ENCODE data around the gene MAD2L2. TPM values are rescaled to one million over a fixed set of nuclear protein-coding genes. Genes with fewer than 3 reads are reported as not detected.

The MAD2L2 gene
- total RNA-seq, 1 experiment from 2014 or later: 84.8 TPM

GRCh38 chr1:11697188-11697892, 16.4 kb upstream of the MAD2L2 start:
- no peak overlapping the region for H3K27ac ChIP-seq (ENCODE audit: low read length)
- no peaks in the 10 kb centered on the region for H3K27me3 ChIP-seq (ENCODE audit: control insufficient read depth, insufficient read depth, low read length)
- H3K4me1 ChIP-seq (ENCODE audit: control insufficient read depth, insufficient read depth, low read length): peaks cover 7% of the 10 kb centered on the region; the same call in 1 of the 2 replicates
- BruUV-seq (replicated peaks): no TSS peak
- POLR2A ChIA-PET: no interaction called here
- CTCF ChIA-PET: no interaction called here
- intact Hi-C loops (cut with micrococcal nuclease; ENCODE audit: unreplicated experiment): no loop called here
- no peaks in the 10 kb centered on the region for H3K9me3 ChIP-seq (ENCODE audit: control insufficient read depth, insufficient read depth, low read depth, low read length)
- no peak for ATAC-seq
- H3K36me3 ChIP-seq (ENCODE audit: control insufficient read depth, insufficient read depth, low read length): no peaks in the 10 kb centered on the region
- TF ChIP-seq, protein P1, sequence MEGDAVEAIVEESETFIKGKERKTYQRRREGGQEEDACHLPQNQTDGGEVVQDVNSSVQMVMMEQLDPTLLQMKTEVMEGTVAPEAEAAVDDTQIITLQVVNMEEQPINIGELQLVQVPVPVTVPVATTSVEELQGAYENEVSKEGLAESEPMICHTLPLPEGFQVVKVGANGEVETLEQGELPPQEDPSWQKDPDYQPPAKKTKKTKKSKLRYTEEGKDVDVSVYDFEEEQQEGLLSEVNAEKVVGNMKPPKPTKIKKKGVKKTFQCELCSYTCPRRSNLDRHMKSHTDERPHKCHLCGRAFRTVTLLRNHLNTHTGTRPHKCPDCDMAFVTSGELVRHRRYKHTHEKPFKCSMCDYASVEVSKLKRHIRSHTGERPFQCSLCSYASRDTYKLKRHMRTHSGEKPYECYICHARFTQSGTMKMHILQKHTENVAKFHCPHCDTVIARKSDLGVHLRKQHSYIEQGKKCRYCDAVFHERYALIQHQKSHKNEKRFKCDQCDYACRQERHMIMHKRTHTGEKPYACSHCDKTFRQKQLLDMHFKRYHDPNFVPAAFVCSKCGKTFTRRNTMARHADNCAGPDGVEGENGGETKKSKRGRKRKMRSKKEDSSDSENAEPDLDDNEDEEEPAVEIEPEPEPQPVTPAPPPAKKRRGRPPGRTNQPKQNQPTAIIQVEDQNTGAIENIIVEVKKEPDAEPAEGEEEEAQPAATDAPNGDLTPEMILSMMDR (IDR thresholded peaks at IDR 0.05): no peak
- TF ChIP-seq TCF7L2 (IDR thresholded peaks at IDR 0.05; ENCODE audit: low read depth, low read length): no peak
- no peak for TF ChIP-seq SIN3A (IDR thresholded peaks at IDR 0.05; ENCODE audit: borderline replicate concordance, insufficient read depth, low read depth, low read length)
- no peak for TF ChIP-seq REST (IDR thresholded peaks at IDR 0.05; ENCODE audit: insufficient read depth in 1 of 2, low read depth in 2 of 2, low read length in 1 of 2)
- no peak for TF ChIP-seq POLR2AphosphoS5 (IDR thresholded peaks at IDR 0.05; ENCODE audit: low read depth, low read length)
- in situ Hi-C loops (cut with HindIII; ENCODE audit: low pct_unique_long_range_greater_than_20kb, low sequenced_read_pairs): no loop called here
- no peak overlapping the region for H3K4me3 ChIP-seq (ENCODE audit: low read depth in 2 of 2, low read length in 2 of 2)
- DNase-seq (ENCODE audit: low read depth, low spot score): no peak

DNA sequence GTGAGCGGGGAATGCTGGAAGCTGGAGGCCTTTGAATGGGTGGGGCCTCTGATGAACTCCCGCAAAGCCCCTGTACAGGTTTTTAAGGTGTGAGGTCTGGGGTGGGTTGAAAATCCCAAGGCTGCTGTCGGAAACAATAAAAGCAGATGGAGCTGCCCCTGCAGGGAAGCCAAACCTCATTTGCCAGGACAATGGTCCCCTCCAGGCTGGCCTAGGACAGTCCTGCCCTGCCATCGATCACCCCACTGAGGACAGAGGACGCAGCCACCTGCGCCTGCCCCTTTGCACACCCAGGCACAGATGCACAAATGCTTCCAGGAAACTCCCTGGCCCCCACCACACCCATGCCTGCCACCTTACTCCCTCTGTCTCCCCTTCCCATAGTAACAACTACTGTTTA, 14.9 kb upstream of the MAD2L2 start:
- intact Hi-C loops (cut with micrococcal nuclease; ENCODE audit: unreplicated experiment): no loop called here
- Histone ChIP-seq H3K9me3 (ENCODE audit: control insufficient read depth, insufficient read depth, low read depth, low read length) (no peaks in the 10 kb centered on the region), H3K4me3 (ENCODE audit: low read depth in 2 of 2, low read length in 2 of 2) (no peak overlapping the region), H3K4me1 (ENCODE audit: control insufficient read depth, insufficient read depth, low read length) (peaks cover 7% of the 10 kb centered on the region; the same call in 1 of the 2 replicates), H3K27ac (ENCODE audit: low read length) (no peak overlapping the region), H3K36me3 (ENCODE audit: control insufficient read depth, insufficient read depth, low read length) (no peaks in the 10 kb centered on the region), H3K27me3 (ENCODE audit: control insufficient read depth, insufficient read depth, low read length) (no peaks in the 10 kb centered on the region; the same call in 1 of the 2 replicates)
- ATAC-seq: no peak
- ChIA-PET POLR2A (no interaction called here), CTCF (interaction anchor here (0.5 kb wide), 1 partner anchor 27 kb away, joined by 4 read pairs; no protein-coding TSS in a partner anchor)
- TF ChIP-seq REST (IDR thresholded peaks at IDR 0.05; ENCODE audit: insufficient read depth in 1 of 2, low read depth in 2 of 2, low read length in 1 of 2): no peak
- TF ChIP-seq TCF7L2 (IDR thresholded peaks at IDR 0.05; ENCODE audit: low read depth, low read length): no peak
- no peak for TF ChIP-seq POLR2AphosphoS5 (IDR thresholded peaks at IDR 0.05; ENCODE audit: low read depth, low read length)
- TF ChIP-seq, protein P1 (IDR thresholded peaks at IDR 0.05): no peak
- no peak for TF ChIP-seq SIN3A (IDR thresholded peaks at IDR 0.05; ENCODE audit: borderline replicate concordance, insufficient read depth, low read depth, low read length)
- in situ Hi-C loops (cut with HindIII; ENCODE audit: low pct_unique_long_range_greater_than_20kb, low sequenced_read_pairs): no loop called here
- no peak for DNase-seq (ENCODE audit: low read depth, low spot score)
- no TSS peak for BruUV-seq (replicated peaks)

Measured in Panc1 (cell line).